Stimulated activated CD8-positive, alpha-beta memory T cell treated with anti-CD3 and anti-CD28 coated beads, Interleukin-7, amount 100 ng/mL, for 24 hours (primary cell): Measurements from ENCODE around the gene PPP1R7.

Experiments
- DNase-seq: peaks from one replicate; pipeline ENCODE4 v3.0.0-alpha.2; 2020; ENCODE audit warnings: low read depth

The PPP1R7 gene

DNA sequence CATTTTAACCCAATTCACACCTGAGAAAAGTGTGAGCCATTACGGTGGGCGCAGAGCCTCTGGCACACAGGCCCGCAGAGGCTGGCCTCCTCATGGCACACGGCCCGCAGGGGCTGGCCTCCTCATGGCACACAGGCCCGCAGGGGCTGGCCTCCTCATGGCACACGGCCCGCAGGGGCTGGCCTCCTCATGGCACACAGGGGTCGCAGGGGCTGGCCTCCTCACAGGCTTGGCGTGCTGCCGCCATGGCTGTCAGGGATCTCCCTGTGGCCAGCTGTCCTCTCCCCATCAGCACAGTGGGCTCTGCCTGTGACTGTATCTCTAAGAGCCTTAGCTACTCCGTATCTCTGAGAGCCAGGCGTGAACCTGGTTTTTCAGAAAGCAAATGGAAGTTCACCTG, 62.8 kb downstream of the PPP1R7 start:
- no peak for DNase-seq

- DNase-seq = no peak
Observed at GRCh38 chr2:241213567-241213966, 63.3 kb downstream of the PPP1R7 start.

DNA sequence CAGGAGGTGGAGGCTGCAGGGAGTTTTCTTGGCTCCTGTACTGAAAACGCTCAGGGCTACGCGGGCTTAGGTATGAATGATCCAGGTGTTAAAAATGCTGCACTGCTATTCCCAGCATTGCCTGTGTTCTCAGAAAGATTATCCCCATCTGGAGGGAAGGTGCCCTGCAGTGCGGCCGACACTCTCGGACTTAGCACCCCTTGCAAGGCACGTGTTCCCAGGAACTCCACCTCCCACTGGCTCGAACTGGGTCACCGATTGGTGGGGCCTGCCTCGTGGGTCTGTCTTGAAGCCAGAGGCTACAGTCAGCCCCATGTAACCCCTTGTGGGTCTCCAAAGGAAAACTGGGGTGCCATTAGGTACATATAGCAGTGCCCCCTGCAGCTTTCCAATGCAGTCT, 63.9 kb downstream of the PPP1R7 start:
- DNase-seq = no peak

DNA sequence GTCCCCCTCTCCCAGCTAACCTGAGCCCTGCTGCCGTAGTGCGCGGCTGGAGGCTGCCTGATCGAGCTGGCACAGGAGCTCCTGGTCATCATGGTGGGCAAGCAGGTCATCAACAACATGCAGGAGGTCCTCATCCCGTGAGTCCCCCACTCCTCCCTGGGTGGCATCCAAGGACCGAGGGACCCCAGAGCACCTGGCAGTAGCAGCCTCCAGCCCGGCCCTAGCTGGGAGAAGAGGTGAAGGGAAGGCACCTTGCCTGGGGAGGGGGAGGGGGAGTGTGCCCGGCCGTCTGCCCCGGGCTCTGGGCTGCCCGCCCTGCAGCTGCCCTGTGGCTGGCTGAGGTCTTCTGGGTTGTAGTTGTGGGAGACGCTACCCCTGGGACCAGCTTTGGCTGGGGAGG, 64.5 kb downstream of the PPP1R7 start:
- DNase-seq = no peak

- no peak for DNase-seq
Observed at GRCh38 chr2:241215421-241215820, 65.2 kb downstream of the PPP1R7 start.

- DNase-seq = no peak
Observed at GRCh38 chr2:241216211-241216761, 66.0 kb downstream of the PPP1R7 start.

GRCh38 chr2:241217320-241218031, 67.2 kb downstream of the PPP1R7 start:
- no peak for DNase-seq

GRCh38 chr2:241218131-241219029, 68.1 kb downstream of the PPP1R7 start:
- DNase-seq = no peak

- no peak for DNase-seq
Observed at GRCh38 chr2:241219030-241219382, 68.7 kb downstream of the PPP1R7 start.

GRCh38 chr2:241219856-241220356, 69.6 kb downstream of the PPP1R7 start:
- DNase-seq = no peak

DNA sequence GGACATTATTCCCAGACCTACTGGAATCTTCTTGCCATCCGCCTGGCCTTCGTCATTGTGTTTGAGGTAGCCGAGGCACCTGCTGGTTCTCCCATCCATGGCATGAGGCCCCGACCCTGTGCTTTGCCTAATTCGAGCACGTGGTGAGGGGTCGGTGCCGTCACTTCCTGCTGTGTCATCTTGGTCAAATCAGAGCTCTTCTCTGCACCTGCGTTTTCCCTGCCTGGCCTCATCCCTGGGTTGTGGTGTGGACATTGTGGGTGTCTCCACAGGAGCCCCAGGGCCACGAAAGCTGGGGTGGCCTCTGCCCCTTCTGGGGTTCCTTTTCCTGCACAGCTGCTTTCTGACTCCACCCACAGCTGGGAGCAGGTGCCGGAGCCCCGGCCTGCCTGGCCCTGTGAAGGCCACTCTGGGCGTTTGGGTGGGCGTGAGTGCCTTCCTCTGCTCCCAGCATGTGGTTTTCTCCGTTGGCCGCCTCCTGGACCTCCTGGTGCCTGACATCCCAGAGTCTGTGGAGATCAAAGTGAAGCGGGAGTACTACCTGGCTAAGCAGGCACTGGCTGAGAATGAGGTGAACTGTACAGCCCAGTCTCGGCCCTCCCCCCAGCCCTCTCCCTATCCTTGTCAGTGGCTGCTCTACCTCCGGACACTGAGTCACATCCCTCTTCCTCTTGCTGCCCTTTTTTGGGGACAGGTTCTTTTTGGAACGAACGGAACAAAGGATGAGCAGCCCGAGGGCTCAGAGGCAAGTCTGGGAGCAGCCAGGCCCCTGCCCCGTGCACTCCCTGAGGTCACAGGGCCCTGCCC, 73.1 kb downstream of the PPP1R7 start:
- DNase-seq = no peak

DNA sequence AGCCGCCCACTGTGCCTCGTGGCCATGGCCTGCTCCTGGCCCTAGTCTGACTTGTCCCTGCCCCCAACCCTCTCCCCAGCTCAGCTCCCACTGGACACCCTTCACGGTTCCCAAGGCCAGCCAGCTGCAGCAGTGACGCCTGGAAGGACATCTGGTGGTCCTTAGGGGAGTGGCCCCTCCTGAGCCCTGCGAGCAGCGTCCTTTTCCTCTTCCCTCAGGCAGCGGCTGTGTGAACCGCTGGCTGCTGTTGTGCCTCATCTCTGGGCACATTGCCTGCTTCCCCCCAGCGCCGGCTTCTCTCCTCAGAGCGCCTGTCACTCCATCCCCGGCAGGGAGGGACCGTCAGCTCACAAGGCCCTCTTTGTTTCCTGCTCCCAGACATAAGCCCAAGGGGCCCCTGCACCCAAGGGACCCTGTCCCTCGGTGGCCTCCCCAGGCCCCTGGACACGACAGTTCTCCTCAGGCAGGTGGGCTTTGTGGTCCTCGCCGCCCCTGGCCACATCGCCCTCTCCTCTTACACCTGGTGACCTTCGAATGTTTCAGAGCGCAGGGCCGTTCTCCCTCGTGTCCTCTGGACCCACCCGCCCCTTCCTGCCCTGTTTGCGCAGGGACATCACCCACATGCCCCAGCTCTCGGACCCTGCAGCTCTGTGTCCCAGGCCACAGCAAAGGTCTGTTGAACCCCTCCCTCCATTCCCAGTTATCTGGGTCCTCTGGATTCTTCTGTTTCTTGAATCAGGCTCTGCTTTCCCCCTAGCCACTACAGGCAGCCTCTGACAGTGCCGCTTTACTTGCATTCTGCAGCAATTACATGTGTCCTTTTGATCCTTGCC, 74.0 kb downstream of the PPP1R7 start:
- DNase-seq = no peak

- DNase-seq = no peak
Observed at GRCh38 chr2:241224851-241225438, 74.7 kb downstream of the PPP1R7 start.

- DNase-seq = no peak
Observed at GRCh38 chr2:241225545-241225944, 75.3 kb downstream of the PPP1R7 start.

DNA sequence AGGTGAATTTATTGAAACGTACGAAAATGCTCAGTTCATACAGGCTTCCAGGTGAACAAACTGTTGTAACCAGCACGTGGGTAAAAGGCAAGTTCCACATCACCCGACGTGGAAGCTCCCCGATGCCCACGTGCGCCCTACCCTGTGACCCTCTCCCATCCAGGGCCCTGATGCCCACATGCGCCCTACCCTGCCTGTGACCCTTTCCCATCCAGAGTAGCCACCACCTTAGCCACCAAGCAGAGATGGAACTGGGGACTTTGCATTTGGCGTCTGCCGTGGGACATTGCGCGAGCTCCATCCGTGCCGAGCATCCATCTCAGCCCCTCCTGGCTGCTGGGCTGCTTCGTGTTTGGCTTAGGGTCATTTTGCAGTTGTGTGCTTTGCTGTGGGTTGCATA, 75.7 kb downstream of the PPP1R7 start:
- no peak for DNase-seq

- DNase-seq = no peak
Observed at GRCh38 chr2:241226723-241227572, 76.7 kb downstream of the PPP1R7 start.

DNA sequence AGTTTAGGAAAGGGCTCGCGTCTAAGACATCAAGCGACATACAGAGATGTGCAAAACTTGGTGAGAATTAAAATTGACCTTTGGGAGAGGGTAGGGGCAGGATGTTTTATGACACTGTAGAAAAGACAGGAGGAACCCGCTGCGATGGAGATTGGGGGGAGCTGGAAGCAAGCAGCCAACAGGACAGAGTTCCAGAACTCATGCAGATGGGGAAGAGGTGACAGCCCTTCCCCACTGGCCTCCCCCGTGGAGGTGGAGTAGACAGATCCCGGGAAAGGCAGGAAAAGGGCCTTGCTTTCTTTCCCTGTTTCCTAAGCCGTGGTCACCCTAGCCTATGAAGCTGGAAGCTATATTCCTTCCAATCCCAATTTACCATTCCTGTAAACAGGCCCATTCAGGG, 77.3 kb downstream of the PPP1R7 start:
- DNase-seq = no peak

GRCh38 chr2:241228081-241228859, 78.0 kb downstream of the PPP1R7 start:
- DNase-seq = no peak
